ENCODE results near the gene FEM1C.

FEM1C gene

GRCh38 chr5:115556276-115556675 is 11.7 kb upstream of the FEM1C start:
- DNase-seq = no peak

GRCh38 chr5:115555084-115555633 is 10.6 kb upstream of the FEM1C start:
- no peak for DNase-seq

GRCh38 chr5:115553082-115553481 is 8.5 kb upstream of the FEM1C start:
- no peak for DNase-seq

- DNase-seq = no peak
Observed at GRCh38 chr5:115551415-115551814, 6.8 kb upstream of the FEM1C start.

- DNase-seq = peak; percentile 11
Observed at GRCh38 chr5:115549154-115549553, 4.6 kb upstream of the FEM1C start.

GRCh38 chr5:115548683-115549082 is 4.1 kb upstream of the FEM1C start:
- no peak for DNase-seq

DNA sequence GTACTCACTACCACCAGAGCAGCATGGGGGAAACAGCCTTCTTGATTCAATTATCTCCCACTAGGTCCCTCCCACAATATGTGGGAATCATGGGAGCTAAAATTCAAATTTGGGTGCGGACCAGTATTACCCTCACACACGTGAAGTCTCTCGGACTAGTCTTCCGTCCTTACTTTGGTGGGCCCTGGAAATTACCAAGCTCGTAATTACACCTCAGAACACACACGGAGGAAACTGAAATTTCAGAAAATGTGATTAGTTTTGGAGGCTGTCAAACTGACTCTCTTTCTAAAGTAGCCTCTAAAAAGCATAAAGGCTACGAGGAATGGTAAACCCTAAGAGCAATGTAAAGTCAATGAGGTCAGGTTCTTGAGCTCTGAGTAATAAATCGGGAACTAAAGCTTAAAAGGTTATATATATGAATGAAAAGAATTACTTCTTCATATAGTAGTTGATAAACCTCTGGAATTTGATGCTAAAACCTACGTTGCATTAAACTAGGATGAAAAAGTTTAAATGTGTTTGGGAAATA is 842 bp upstream of the FEM1C start:
- DNase-seq = no peak

- peak; percentile 68 for DNase-seq
Observed at GRCh38 chr5:115544043-115544435, 536 bp downstream of the FEM1C start.

DNA sequence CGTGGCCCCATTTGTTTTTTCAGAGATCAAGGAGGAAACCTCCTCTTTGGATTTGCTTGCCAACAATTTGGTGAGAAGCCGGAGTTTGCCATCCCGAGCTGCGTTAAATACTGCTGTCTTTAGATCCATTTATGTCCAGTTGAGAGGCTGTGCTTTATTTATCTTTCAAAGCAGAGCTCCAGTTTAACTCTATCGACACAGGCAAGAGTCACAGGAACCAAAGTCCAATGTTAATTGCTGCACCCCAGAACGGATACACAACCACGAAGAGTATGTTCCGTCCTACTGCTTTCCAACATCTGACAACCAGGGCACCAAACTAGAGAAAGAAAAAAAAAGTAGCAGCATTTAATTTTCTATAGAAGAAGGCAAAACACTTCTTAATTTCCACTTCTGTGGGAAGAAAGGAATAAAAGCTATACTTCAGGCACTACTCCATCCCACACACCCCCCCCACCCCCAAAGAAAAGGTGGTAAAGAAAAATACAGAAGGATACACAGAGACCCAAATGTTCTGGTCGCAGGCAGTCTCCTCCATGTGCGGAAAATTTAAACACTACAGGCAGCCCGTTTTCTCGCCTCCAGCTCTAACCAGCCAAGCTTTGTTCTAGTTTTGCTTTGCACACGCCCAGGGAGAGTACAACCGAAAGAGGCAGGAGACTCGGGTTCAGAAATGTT is 1.1 kb downstream of the FEM1C start:
- no peak for DNase-seq

GRCh38 chr5:115542651-115543364 is 1.8 kb downstream of the FEM1C start:
- no peak for DNase-seq

- DNase-seq = no peak
Observed at GRCh38 chr5:115542086-115542485, 2.5 kb downstream of the FEM1C start.

DNA sequence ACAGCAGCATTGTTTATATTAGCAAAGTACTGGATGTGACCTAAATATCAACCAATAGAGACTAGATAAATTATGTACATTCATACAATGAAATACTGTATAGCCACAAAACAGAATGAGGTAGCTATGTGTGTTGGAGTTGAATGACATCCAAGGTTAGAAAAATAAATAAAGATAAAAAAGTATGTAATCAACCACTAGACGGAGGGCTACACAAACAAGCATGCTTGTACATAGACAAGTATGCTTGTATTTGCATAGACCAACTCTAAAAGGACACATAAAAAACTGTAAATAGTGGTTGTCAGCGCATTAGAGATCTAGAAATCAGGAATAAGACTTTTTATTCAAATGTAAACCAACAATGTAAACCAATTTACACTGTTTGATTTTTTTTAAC is 3.0 kb downstream of the FEM1C start:
- DNase-seq = no peak

- no peak for DNase-seq
Observed at GRCh38 chr5:115535479-115536035, 9.0 kb downstream of the FEM1C start.

DNA sequence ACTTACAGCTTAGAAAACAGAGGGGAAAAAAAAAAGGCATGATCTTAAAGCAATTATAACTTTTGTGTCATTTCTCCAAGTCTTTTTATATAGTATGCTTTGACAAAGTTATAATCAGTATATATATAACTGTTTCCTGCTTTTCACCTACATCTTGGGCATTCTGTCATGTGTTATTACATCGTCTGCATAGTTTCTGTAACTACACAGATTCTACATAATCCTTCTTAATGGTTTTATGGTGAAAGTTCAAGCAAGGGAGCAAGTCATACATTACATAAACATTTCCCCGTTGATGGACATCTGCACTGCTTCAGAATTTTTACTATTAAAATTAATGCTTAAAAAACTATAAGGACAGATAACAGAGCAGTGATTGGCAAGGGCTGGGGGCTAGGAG is 12.1 kb downstream of the FEM1C start:
- no peak for DNase-seq

DNA sequence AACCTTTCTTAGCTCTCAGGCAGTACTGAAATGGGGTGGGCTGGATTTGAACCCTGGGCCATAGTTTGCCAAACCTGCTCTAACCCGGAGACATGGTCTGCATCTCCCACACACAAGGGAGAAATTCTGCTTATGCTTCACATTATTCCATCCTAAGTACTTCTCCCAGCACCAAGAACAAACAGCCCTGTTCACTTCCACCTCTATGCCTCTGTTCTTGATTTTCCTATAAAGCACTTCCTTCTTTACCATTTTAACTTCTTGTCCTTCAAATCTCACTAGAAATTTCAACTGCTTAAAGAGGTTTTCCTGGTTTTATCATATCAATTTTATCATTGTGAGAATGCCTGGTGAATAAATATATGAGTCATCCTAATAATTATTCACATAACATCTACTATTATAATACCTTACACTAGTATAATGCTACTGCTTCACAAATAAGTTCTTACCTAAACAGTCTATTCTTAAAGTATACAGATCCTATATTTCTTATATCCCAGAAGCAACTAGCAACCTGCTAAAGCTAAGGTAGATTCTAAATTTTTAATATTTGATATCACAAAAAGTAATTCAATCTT is 12.7 kb downstream of the FEM1C start:
- no peak for DNase-seq

DNA sequence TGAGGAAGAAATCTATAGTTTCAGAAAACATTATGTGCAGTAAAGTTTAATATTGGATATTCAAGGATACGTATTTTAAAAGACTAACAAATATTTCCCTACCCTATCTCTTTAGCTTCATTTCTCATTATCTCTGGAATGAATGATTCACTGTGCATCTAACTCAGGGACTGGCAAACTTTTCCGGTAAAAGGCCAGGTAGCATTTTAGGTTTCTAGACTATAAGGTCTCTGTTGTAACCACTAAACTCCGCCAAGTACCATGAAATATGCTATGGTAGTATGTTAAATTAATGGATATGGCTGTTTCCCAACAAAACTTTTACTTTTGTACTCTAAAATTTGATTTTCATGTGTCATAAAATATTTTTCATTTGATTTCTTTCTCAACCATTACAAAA is 13.2 kb downstream of the FEM1C start:
- no peak for DNase-seq

DNA sequence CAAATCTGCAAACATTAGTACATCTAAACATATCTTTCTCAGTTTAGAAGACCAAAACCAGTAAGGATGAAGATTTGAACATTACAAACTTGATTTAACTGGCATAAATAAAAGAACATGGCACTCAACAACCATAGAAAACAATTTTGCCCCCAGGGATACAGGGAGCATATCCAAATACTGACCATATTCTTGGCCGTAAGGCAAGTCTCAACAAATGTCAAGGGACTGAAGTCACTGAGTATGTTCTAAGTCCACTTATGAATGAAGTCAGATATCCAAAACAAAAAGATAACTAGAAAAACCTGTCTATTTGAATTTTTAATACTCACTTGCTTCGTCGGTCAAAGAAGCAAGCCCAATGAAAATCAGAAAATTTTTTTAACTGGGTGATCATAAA is 14.1 kb downstream of the FEM1C start:
- DNase-seq = no peak

DNA sequence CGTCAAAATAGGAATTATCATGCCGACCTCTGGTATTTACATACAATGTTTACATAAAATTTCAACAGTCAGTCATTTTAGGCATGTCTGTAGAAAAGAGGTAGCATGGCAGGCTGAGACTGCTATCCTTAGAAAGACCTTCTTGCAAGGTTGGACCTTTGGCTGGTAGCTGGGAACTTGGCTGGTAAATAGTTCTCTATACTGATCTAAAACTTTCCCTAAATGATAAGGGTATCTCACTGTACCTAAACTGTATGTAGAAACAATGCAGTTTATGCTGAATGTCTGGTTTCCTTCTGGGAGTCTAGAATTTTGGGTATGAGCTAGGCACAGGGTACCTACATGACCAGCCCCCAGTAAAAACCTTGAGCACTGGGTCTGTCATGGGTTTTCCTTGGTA is 18.0 kb downstream of the FEM1C start:
- no peak for DNase-seq

- no peak for DNase-seq
Observed at GRCh38 chr5:115524199-115524847, 20.3 kb downstream of the FEM1C start.

GRCh38 chr5:115522832-115523403 is 21.7 kb downstream of the FEM1C start:
- no peak for DNase-seq

GRCh38 chr5:115520191-115520590 is 24.4 kb downstream of the FEM1C start:
- DNase-seq = no peak

- no peak for DNase-seq
Observed at GRCh38 chr5:115516372-115516771, 28.2 kb downstream of the FEM1C start.

DNA sequence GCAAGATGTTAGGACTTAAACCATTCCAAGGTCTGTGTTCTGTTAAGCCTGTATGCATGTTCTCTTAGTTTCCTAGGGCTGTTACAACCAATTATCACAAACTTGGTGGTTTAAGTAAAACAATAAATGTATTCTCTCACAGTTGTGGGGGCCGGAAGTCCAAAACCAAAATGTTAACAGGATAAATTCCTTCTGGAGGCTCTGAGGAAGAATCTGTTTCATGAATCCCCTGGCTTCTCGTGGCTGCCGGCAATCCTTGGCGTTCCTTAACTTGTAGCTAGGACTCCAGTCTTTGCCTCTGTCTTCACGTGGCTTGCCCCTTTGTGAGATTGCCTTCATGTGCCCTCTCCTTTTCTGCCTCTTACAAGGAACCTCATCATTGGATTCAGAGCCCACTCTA is 30.4 kb downstream of the FEM1C start:
- DNase-seq = no peak

Measured in CD4-positive, alpha-beta T cell treated with Interleukin-17A for 4 hours (primary cell).